GM12878 (cell line): ENCODE measurements around the gene LRRTM3. TPM values are rescaled to one million over a fixed set of nuclear protein-coding genes. Genes with fewer than 3 reads are reported as not detected.

Experiments used
- ATAC-seq: fragments of 200-7000 bp; cut with Tn5 transposase; 3 replicates; pipeline ENCODE4 v1.9.1; 2020; ENCODE audit warnings: mild to moderate bottlenecking, moderate library complexity
- BruUV-seq: library from RNA; stranded (reverse); fragments of 400-500 nt; replicated peaks from 2 replicates; lab custom pipeline; 2021; lab: Mats Ljungman, UMichigan
- CTCF ChIA-PET: fragments of 300-600 bp; sonication (Branson Sonifier 250); formaldehyde crosslinking; extraction: SDS; loops from one replicate; lab custom pipeline; 2021; ENCODE audit warnings: inconsistent platforms; lab: Yijun Ruan, JAX
- POLR2A ChIA-PET: fragments of 350-600 bp; formaldehyde crosslinking; extraction: SDS; loops from one replicate; lab custom pipeline; 2021; ENCODE audit warnings: inconsistent platforms; lab: Charles Lee
- RAD21 ChIA-PET: fragments of 300-600 bp; sonication (Branson Sonifier 250); formaldehyde crosslinking; loops from one replicate; lab custom pipeline; 2023; ENCODE audit warnings: antibody characterized with exemption; ENCODE audit not compliant: unreplicated experiment; lab: Charles Lee
- SMC1A ChIA-PET: fragments of 300-600 bp; sonication (Branson Sonifier 250); formaldehyde crosslinking; loops from one replicate; lab custom pipeline; 2023; ENCODE audit not compliant: unreplicated experiment, uncharacterized antibody; lab: Charles Lee
- DNase-seq: peaks from one replicate; pipeline ENCODE4 v3.0.0-alpha.2; 2011; ENCODE audit warnings: low read depth, low spot score
- FAIRE-seq: peaks from 3 replicates; lab custom pipeline; 2011; peaks lifted over from hg19 to GRCh38; lab: Jason Lieb, UNC
- H2AFZ ChIP-seq: 2 replicates; pipeline ENCODE4 v1.6.0; 2011; ENCODE audit warnings: low read depth, low read length, control low read depth; ENCODE audit not compliant: control insufficient read depth
- H3K27ac ChIP-seq: 2 replicates; pipeline ENCODE4 v1.5.1; 2011; ENCODE audit warnings: control low read depth; ENCODE audit not compliant: control insufficient read depth, insufficient read depth
- H3K27me3 ChIP-seq, 2 experiments: replicated peaks in 1 of 2; 2 replicates each; pipeline versions ENCODE4 v1.6.0 to v1.6.1; 2011; ENCODE audit warnings: low read length in 1 of 2; ENCODE audit not compliant: control insufficient read depth in 2 of 2, insufficient read depth in 2 of 2
- H3K36me3 ChIP-seq, 2 experiments: 2 replicates each; pipeline ENCODE4 v1.5.1; 2011; ENCODE audit warnings: low read length in 1 of 2; ENCODE audit not compliant: control insufficient read depth in 2 of 2, insufficient read depth in 2 of 2
- H3K4me1 ChIP-seq: 2 replicates; pipeline ENCODE4 v1.6.1; 2011; ENCODE audit warnings: mild to moderate bottlenecking, low read length, moderate library complexity, mixed read lengths; ENCODE audit not compliant: control insufficient read depth, insufficient read depth
- H3K4me2 ChIP-seq: 2 replicates; pipeline ENCODE4 v1.6.0; 2011; ENCODE audit warnings: control low read depth; ENCODE audit not compliant: control insufficient read depth, insufficient read depth
- H3K4me3 ChIP-seq: fragments of 200-600 bp; sonication (generic); 2 replicates; pipeline ENCODE4 v1.5.1; 2016
- H3K79me2 ChIP-seq: 2 replicates; pipeline ENCODE4 v1.6.0; 2011; ENCODE audit warnings: low read length; ENCODE audit not compliant: control insufficient read depth, insufficient read depth
- H3K9ac ChIP-seq: 2 replicates; pipeline ENCODE4 v1.8.0; 2011; ENCODE audit warnings: low read length, control low read depth, mixed read lengths; ENCODE audit not compliant: control insufficient read depth, insufficient read depth
- H3K9me3 ChIP-seq: replicated peaks from 3 replicates; pipeline ENCODE4 v1.5.1; 2011; ENCODE audit warnings: mild to moderate bottlenecking, low read length; ENCODE audit not compliant: control insufficient read depth, insufficient read depth
- H4K20me1 ChIP-seq: 2 replicates; pipeline ENCODE4 v1.6.0; 2011; ENCODE audit not compliant: control insufficient read depth, insufficient read depth
- EED ChIP-seq: sonication (generic); IDR thresholded peaks from 2 replicates; pipeline ENCODE4 v1.6.1; 2016; ENCODE audit warnings: antibody characterized with exemption, low read depth
- EP300 ChIP-seq, 2 experiments: fragments of 150-350 bp in 1 of 2; IDR thresholded peaks; 2 replicates each; pipeline ENCODE4 v1.6.1; 2011 to 2012; ENCODE audit warnings: low read depth in 2 of 2, low read length in 2 of 2, borderline replicate concordance in 1 of 2, improper control_type of control experiment in 1 of 2, inconsistent platforms in 1 of 2; ENCODE audit not compliant: control insufficient read depth in 1 of 2
- NFIC ChIP-seq: IDR thresholded peaks from 2 replicates; pipeline ENCODE4 v1.6.1; 2012; ENCODE audit warnings: low read depth, mild to moderate bottlenecking, inconsistent platforms, low read length, moderate library complexity
- RELA ChIP-seq: fragments of 450-650 bp; IDR thresholded peaks from 2 replicates; pipeline ENCODE4 v1.8.0; 2014; ENCODE audit warnings: borderline replicate concordance; ENCODE audit not compliant: partially characterized antibody
- SMAD1 ChIP-seq: fragments of 450-650 bp; IDR thresholded peaks from 2 replicates; pipeline ENCODE4 v1.6.1; 2018; ENCODE audit warnings: mild to moderate bottlenecking, low read depth; ENCODE audit not compliant: partially characterized antibody
- ZNF217 ChIP-seq: fragments of 450-650 bp; IDR thresholded peaks from 2 replicates; pipeline ENCODE4 v1.6.1; 2017; ENCODE audit warnings: antibody characterized with exemption, mild to moderate bottlenecking
- WGBS: methylation state at CpG from one replicate; pipeline ENCODE4 v1.1.6; 2016; ENCODE audit warnings: low lambda C conversion rate; ENCODE audit not compliant: insufficient replicate concordance, insufficient coverage; ENCODE audit errors: missing lambda C conversion rate; 5-methylcytosine and 5-hydroxymethylcytosine counted together
- in situ Hi-C: fragments of 300-500 bp; cut with MboI; formaldehyde crosslinking; loops from 9 replicates; pipeline ENCODE4 v1.14.3; 2018; ENCODE audit warnings: mixed read lengths
- intact Hi-C: fragments of 100-400 bp; cut with micrococcal nuclease; formaldehyde crosslinking; loops from one replicate; pipeline ENCODE4 v1.14.2; 2022; ENCODE audit not compliant: unreplicated experiment
- polyA plus RNA-seq, 11 experiments: library from polyadenylated mRNA; depleted of rRNA in 4 of 11; unstranded in 6 of 11; stranded (reverse) in 5 of 11; fragments of >200 nt; fragmentation: Nextera tagmentation in 4 of 11; fragmentation: Illumina TruSeq in 1 of 11; extraction: Ambion mirVana in 4 of 11; extraction: Trizol in 1 of 11; gene quantifications; 1 replicate in 1 of 11; 2 replicates in 10 of 11; pipeline versions ENCODE4 v1.2.1 to v1.2.3, GENCODE V29; 2011 to 2016; ENCODE audit warnings: inconsistent platforms in 2 of 11, missing spikeins in 2 of 11, low read depth in 1 of 11
- total RNA-seq, 4 experiments: library from RNA; depleted of rRNA in 3 of 4; stranded (reverse); fragments of >200 nt in 3 of 4; fragmentation: Illumina TruSeq in 1 of 4; extraction: Trizol in 1 of 4; gene quantifications; 2 replicates each; pipeline versions ENCODE4 v1.2.1 to v1.2.3, GENCODE V29; 2013 to 2021
- TF ChIP-seq, protein P1 (sequence below): IDR thresholded peaks from 2 replicates; pipeline ENCODE4 v1.6.1; 2011; ENCODE audit warnings: low read depth, mild to moderate bottlenecking, low read length, moderate library complexity, borderline replicate concordance; ENCODE audit errors: extremely low read depth
- TF ChIP-seq, protein P2 (sequence below): fragments of 450-650 bp; IDR thresholded peaks from 2 replicates; pipeline ENCODE4 v1.6.1; 2014; ENCODE audit warnings: mild to moderate bottlenecking
- TF ChIP-seq, protein P3 (sequence below), 3 experiments: IDR thresholded peaks in 2 of 3; conservative IDR thresholded peaks in 1 of 3; 2 replicates each; pipeline ENCODE4 v1.5.1; 2011; ENCODE audit warnings: low read depth in 3 of 3, low read length in 3 of 3, mild to moderate bottlenecking in 3 of 3, control low read depth in 2 of 3, moderate library complexity in 2 of 3, inconsistent platforms in 1 of 3, mixed read lengths in 1 of 3; ENCODE audit not compliant: control insufficient read depth in 2 of 3, insufficient read depth in 1 of 3; ENCODE audit errors: extremely low read depth in 1 of 3
- TF ChIP-seq, protein P4 (sequence below): IDR thresholded peaks from 2 replicates; pipeline ENCODE4 v1.6.1; 2011; ENCODE audit warnings: low read depth, low read length, improper control_type of control experiment, borderline replicate concordance

Gene LRRTM3
- total and polyA plus RNA-seq, 10 of the 15 experiments (the other 5 are each of a cell fraction or from before 2014, with no cell fraction given), result not detected

DNA sequence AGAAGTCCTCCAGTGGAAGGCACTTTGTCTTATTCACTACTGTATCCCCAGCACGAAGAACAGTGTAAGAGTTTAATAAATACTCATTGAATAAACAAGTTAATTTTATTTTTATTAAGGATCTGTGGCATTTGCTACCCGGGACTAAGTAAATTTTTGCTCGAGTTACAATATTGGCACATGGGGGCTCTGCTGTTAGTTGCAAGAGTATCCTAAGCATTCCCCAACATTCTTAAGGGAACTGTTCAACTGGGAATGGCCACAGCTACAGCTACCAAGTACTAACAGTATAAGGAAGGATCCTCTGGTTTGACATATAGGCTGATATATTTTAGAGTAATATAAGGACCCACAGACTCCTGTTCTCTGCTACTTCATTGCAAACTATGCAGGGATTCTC lies 8.7 kb upstream of the LRRTM3 start:
- no peak for DNase-seq
- in situ Hi-C loops (no loop called here), intact Hi-C loops (no loop called here)
- Histone ChIP-seq H3K4me3 (no peak overlapping the region), H3K27ac (no peak overlapping the region), H3K4me2 (no peak overlapping the region), H3K79me2 (no peaks in the 10 kb centered on the region), H3K36me3 (no peaks in the 10 kb centered on the region), H3K27me3 (no peaks in the 10 kb centered on the region), H3K9me3 (no peaks in the 10 kb centered on the region), H3K9ac (no peak overlapping the region), H3K4me1 (no peaks in the 10 kb centered on the region), H4K20me1 (no peaks in the 10 kb centered on the region), H2AFZ (no peak overlapping the region)
- ATAC-seq, result no peak
- CTCF ChIA-PET, result interaction anchor here (0.6 to 1.5 kb wide), 3 partner anchors 8 to 604 kb away, joined by 3 to 6 read pairs (median 4); partner anchors contain the start of gene LRRTM3
- TF ChIP-seq, protein P1, sequence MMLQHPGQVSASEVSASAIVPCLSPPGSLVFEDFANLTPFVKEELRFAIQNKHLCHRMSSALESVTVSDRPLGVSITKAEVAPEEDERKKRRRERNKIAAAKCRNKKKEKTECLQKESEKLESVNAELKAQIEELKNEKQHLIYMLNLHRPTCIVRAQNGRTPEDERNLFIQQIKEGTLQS, result no peak
- TF ChIP-seq NFIC, result no peak
- TF ChIP-seq, protein P2, sequence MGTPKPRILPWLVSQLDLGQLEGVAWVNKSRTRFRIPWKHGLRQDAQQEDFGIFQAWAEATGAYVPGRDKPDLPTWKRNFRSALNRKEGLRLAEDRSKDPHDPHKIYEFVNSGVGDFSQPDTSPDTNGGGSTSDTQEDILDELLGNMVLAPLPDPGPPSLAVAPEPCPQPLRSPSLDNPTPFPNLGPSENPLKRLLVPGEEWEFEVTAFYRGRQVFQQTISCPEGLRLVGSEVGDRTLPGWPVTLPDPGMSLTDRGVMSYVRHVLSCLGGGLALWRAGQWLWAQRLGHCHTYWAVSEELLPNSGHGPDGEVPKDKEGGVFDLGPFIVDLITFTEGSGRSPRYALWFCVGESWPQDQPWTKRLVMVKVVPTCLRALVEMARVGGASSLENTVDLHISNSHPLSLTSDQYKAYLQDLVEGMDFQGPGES, result no peak
- TF ChIP-seq EED, result no peak
- TF ChIP-seq, protein P3, sequence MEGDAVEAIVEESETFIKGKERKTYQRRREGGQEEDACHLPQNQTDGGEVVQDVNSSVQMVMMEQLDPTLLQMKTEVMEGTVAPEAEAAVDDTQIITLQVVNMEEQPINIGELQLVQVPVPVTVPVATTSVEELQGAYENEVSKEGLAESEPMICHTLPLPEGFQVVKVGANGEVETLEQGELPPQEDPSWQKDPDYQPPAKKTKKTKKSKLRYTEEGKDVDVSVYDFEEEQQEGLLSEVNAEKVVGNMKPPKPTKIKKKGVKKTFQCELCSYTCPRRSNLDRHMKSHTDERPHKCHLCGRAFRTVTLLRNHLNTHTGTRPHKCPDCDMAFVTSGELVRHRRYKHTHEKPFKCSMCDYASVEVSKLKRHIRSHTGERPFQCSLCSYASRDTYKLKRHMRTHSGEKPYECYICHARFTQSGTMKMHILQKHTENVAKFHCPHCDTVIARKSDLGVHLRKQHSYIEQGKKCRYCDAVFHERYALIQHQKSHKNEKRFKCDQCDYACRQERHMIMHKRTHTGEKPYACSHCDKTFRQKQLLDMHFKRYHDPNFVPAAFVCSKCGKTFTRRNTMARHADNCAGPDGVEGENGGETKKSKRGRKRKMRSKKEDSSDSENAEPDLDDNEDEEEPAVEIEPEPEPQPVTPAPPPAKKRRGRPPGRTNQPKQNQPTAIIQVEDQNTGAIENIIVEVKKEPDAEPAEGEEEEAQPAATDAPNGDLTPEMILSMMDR (IDR thresholded peaks at IDR 0.05 in 2 of 3, conservative IDR thresholded peaks at IDR 0.05 in 1 of 3; ENCODE audit: control insufficient read depth in 2 of 3, extremely low read depth in 1 of 3, insufficient read depth in 1 of 3, low read depth in 3 of 3, low read length in 3 of 3), result no peak
- no peak for TF ChIP-seq EP300 (IDR thresholded peaks at IDR 0.05; ENCODE audit: borderline replicate concordance in 1 of 2, control insufficient read depth in 1 of 2, low read depth in 2 of 2, low read length in 2 of 2)
- TF ChIP-seq, protein P4, sequence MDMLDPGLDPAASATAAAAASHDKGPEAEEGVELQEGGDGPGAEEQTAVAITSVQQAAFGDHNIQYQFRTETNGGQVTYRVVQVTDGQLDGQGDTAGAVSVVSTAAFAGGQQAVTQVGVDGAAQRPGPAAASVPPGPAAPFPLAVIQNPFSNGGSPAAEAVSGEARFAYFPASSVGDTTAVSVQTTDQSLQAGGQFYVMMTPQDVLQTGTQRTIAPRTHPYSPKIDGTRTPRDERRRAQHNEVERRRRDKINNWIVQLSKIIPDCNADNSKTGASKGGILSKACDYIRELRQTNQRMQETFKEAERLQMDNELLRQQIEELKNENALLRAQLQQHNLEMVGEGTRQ, result no peak
- TF ChIP-seq SMAD1, result no peak
- no peak for TF ChIP-seq ZNF217
- no peak for TF ChIP-seq RELA
- SMC1A ChIA-PET, result interaction anchor here (0.7 to 1.6 kb wide), 4 partner anchors 9 to 863 kb away, joined by 3 to 4 read pairs (median 3); partner anchors contain the start of gene LRRTM3
- whole genome bisulfite sequencing, result 24% methylated on average over 3 of the region's 3 CpGs
- FAIRE-seq, result no peak
- no TSS peak for BruUV-seq
- RAD21 ChIA-PET, result interaction anchor here (1.5 kb wide), 1 partner anchor 10 kb away, joined by 3 read pairs; no protein-coding TSS in a partner anchor
- POLR2A ChIA-PET, result no interaction called here
